ENCODE data around the gene TYSND1.

DNA sequence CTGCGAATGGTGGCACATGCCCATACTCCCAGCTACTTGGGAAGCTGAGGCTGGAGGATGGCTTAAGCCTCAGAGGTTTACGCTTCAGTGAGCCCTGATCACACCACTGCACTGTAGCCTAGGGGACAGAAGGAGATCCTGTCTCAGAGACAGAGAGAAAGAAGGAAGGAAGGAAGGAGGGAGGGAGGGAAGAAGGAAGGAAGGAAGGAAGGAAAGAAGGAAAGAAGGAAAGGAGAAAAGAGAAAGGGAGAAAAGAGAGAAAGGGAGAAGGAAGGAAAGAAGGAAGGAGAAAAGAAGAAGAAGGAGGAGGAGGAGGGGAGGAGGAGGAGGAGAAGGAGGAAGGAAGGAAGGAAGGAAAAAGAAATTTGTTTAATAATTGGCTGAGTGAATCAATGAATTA is 36.8 kb upstream of the TYSND1 start:
- no peak for TF ChIP-seq CTCF (IDR thresholded peaks at IDR 0.05)
- TF ChIP-seq POLR2A (IDR thresholded peaks at IDR 0.05) = no peak
